MM.1S (cell line): Measurements from ENCODE around the gene CRTC2.

Experiments used
- EZH2phosphoT487 ChIP-seq: fragments of 300-600 bp; sonication (generic); IDR thresholded peaks from 2 replicates; pipeline ENCODE4 v1.6.1; 2018; ENCODE audit warnings: antibody characterized with exemption, low read length
- TF ChIP-seq, protein P1 (sequence below): fragments of 300-600 bp; sonication (generic); IDR thresholded peaks from 2 replicates; pipeline ENCODE4 v1.5.1; 2016; ENCODE audit warnings: antibody characterized with exemption, low read length, mixed read lengths

DNA sequence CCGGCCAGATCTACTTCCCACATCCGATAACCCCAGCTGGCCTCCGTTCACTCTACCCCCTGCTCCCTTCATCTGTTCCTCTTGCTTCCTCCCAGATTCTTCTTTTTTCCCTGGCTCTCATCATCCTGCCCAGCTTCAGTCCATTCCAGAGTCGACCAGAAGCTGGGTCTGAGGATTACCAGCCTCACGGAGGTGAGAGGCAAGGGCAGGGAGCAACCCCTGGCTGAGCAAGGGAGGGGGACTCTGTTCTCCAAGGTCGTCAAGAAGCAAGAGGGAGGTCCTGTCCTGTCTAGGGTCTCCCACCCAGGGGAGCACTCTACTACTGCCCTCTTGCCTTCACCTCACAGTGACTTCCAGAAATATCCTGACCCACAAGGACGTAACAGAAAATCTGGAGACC lies 15.1 kb upstream of the CRTC2 start:
- TF ChIP-seq, protein P1, sequence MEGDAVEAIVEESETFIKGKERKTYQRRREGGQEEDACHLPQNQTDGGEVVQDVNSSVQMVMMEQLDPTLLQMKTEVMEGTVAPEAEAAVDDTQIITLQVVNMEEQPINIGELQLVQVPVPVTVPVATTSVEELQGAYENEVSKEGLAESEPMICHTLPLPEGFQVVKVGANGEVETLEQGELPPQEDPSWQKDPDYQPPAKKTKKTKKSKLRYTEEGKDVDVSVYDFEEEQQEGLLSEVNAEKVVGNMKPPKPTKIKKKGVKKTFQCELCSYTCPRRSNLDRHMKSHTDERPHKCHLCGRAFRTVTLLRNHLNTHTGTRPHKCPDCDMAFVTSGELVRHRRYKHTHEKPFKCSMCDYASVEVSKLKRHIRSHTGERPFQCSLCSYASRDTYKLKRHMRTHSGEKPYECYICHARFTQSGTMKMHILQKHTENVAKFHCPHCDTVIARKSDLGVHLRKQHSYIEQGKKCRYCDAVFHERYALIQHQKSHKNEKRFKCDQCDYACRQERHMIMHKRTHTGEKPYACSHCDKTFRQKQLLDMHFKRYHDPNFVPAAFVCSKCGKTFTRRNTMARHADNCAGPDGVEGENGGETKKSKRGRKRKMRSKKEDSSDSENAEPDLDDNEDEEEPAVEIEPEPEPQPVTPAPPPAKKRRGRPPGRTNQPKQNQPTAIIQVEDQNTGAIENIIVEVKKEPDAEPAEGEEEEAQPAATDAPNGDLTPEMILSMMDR: no peak
- TF ChIP-seq EZH2phosphoT487: no peak
